CD4-positive, alpha-beta T cell treated with Interleukin-2 at 100 ng/mL for 4 hours (primary cell): Measurements from ENCODE around the gene NEK11.

Experiments used
- DNase-seq: peaks from one replicate; pipeline ENCODE4 v3.0.0-alpha.2; 2020; ENCODE audit warnings: low spot score

The NEK11 gene, protein sequence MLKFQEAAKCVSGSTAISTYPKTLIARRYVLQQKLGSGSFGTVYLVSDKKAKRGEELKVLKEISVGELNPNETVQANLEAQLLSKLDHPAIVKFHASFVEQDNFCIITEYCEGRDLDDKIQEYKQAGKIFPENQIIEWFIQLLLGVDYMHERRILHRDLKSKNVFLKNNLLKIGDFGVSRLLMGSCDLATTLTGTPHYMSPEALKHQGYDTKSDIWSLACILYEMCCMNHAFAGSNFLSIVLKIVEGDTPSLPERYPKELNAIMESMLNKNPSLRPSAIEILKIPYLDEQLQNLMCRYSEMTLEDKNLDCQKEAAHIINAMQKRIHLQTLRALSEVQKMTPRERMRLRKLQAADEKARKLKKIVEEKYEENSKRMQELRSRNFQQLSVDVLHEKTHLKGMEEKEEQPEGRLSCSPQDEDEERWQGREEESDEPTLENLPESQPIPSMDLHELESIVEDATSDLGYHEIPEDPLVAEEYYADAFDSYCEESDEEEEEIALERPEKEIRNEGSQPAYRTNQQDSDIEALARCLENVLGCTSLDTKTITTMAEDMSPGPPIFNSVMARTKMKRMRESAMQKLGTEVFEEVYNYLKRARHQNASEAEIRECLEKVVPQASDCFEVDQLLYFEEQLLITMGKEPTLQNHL

GRCh38 chr3:131026321-131027151, at the start of gene NEK11, which contains the start of gene ASTE1:
Gene NEK11 (plus strand): TSS chr3:131026877. CDS start chr3:131029709, 2,832 bp downstream.
Gene ASTE1 (minus strand): TSS chr3:131026825. CDS start chr3:131025306, 1,519 bp downstream.
- peak; percentile 94 for DNase-seq

GRCh38 chr3:130979117-130979516, 47.6 kb upstream of the NEK11 start:
- no peak for DNase-seq

GRCh38 chr3:130981469-130981868, 45.2 kb upstream of the NEK11 start:
- no peak for DNase-seq

- no peak for DNase-seq
Measured at GRCh38 chr3:130990282-130990681, 36.4 kb upstream of the NEK11 start.

DNA sequence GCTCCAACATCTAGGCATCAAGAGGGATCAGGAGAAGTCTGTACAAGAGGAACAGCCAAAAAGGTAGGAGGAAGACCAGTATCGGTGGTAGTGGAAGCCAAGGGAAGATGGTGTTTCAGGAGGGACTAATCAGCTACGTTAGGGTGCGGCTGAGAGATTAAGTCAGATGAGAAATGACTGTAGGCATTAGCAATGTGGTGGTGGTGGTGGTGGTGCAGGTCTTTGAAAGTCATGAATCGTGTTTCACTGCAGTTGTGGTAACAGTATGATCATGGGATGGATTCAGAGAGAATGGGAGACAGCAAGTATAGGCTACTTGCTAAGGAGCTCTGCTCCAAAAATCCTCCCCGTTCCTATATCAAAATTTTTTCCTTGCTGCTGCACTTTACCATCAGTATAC, 35.6 kb upstream of the NEK11 start:
- no peak for DNase-seq

- no peak for DNase-seq
Measured at GRCh38 chr3:130992344-130992743, 34.3 kb upstream of the NEK11 start.

DNA sequence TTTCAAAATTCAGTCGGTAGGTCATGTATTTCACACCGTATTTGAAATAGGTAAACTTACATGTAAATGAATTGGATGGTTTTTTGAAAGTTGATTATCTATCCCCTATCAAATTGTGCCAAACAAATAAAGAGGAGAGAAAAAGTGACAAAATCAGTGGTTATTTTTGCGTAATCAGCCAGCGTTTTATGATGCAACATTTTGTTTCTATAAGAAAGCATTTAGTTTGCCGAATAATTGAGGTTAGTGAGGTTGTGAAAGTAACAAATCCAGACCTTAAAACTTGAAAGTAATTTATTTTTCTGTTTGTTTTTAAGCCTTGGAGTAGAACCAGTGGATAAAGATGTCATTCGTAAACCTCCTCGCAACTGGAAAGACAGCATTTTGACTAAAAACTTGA, 29.4 kb upstream of the NEK11 start:
- no peak for DNase-seq

- no peak for DNase-seq
Measured at GRCh38 chr3:131001071-131001470, 25.6 kb upstream of the NEK11 start.

DNA sequence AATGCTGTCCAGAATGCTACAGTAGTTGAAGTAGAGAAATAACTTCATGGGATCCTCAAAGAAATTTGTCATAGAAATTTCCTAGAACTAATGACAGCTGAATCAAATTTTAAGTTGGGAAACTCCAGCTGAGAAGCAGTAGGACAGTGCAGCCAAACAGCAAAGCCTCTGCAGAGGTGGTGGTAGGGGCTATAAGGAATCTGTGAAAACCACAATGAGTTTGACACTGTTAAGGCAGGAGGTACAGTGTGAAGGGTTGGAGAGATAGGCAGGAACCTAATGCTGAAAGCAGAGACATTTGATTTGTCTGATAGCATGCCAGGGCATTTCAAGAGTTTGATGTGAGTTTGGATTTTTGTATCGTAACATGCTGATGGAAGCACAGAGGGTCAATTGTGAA, 22.1 kb upstream of the NEK11 start:
- peak; percentile 18 for DNase-seq

- DNase-seq: no peak
Measured at GRCh38 chr3:131007256-131007655, 19.4 kb upstream of the NEK11 start.

- DNase-seq: no peak
Measured at GRCh38 chr3:131007782-131008181, 18.9 kb upstream of the NEK11 start.

- no peak for DNase-seq
Measured at GRCh38 chr3:131008326-131008725, 18.4 kb upstream of the NEK11 start.

- DNase-seq: no peak
Measured at GRCh38 chr3:131009698-131010097, 17.0 kb upstream of the NEK11 start.

- no peak for DNase-seq
Measured at GRCh38 chr3:131018970-131019369, 7.7 kb upstream of the NEK11 start.

- no peak for DNase-seq
Measured at GRCh38 chr3:131020122-131020693, 6.5 kb upstream of the NEK11 start.

DNA sequence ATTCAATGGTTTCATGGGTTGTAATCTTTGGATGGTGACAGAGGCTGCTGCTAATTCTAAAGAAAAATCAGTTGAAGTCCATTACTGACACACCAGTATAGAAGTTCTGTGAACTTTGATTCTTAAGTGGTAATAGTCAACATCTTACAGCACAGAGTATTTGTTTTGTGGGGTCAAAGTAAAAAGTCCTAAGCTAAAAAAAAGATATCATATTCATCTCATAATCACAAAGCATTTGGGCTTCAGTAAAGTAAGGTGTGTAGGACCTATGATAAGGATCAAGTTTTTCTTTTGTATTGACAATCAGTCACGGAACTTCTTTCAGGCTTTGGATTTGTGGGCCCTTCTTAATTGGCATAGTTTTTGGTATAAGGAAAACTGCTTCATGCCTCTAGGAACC, 1.1 kb upstream of the NEK11 start:
- DNase-seq: no peak

GRCh38 chr3:131028844-131029243, 2.2 kb downstream of the NEK11 start:
- no peak for DNase-seq

DNA sequence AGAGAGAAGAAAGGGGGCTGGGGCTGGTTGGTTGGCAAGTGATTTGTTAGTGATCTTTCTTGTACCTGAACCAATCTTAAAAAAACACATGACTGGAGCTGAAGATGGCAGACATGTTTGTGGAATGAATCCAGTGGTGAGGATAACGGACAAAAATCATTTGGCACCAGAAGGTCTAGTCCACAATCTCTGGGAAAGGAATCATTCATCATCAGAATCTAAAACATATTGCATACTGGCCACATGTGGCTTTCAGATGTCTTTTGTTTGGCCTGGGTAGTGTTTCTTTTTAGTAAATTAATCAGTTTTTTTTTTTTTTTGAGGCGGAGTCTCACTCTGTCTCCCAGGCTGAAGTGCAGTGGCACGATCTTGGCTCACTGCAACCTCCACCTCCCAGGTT, 5.0 kb downstream of the NEK11 start:
- DNase-seq: no peak

GRCh38 chr3:131033480-131034080, 6.9 kb downstream of the NEK11 start:
- peak; percentile 79 for DNase-seq

DNA sequence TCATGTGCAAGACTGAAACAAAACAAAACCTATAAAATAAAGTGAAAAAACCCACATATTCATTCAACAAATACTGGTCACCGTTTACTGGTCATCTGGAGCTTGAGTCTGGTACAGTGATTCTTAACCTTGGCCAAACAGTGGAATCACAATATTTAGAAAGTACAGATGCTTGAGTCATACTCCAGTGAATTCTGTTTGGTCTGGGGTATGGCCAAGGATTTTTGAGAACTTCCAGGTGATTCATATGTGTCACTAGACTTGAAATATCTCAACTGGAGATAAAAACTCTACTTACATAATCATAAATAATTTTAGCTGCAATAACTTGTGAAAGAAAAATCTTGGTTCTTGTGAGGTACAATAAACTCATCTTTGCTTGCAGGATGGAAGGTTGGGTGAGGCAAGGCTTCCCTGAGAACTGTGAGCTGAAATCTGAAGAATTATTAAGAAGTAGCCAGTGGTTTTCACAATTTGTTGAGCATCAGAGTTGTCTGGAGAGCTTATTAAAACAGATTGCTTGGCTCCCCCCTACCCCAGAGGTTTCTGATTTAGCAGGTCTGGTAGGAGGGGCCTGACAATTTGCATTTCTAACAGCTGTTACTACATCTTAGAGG, 9.6 kb downstream of the NEK11 start:
- DNase-seq: no peak

DNA sequence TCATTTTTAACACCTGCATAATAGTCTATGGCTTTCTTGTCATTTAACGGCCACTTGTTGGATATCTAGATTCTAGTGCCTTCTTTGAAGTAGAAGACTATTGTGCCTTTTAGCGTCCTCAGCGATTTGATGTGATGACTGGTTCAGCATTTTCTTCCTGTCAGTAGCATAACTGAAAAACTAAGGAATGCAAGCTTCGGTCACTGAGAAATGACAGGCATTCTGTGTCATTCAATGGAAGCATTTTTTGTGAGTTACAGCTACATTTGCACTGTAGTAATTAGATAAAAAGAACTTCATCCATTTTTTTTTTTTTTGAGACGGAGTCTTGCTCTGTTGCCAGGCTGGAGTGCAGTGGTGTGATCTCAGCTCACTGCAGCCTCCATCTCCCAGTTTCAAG, 10.3 kb downstream of the NEK11 start:
- DNase-seq: no peak
